ENCODE data around the gene CNR2. TPM values are rescaled to one million over a fixed set of nuclear protein-coding genes. Genes with fewer than 3 reads are reported as not detected.
"Not testable (repeated sequence)": the region's sequence is repeated elsewhere in the genome, so short reads cannot be mapped to it uniquely, and the experiment has no call there.

The CNR2 gene
- total and polyA plus RNA-seq, 2 experiments from 2014 or later = not detected

- H3K27me3 Mint-ChIP-seq (ENCODE audit: insufficient read depth, low read depth, poor library complexity); H3K4me2 ChIP-seq; H3K36me3 ChIP-seq (ENCODE audit: insufficient read depth); H3K27ac ChIP-seq (ENCODE audit: low read depth); H4K20me1 ChIP-seq (replicated peaks; ENCODE audit: insufficient read depth); H3K27me3 ChIP-seq (ENCODE audit: insufficient read depth); H3K4me3 ChIP-seq; H3K9me2 ChIP-seq (ENCODE audit: insufficient read depth); H3K4me1 ChIP-seq (ENCODE audit: insufficient read depth); H2AFZ ChIP-seq; H3K4me3 Mint-ChIP-seq; DNase-seq (ENCODE audit: low spot score); H3F3A ChIP-seq (replicated peaks; ENCODE audit: low read depth); ATAC-seq; H3K27ac Mint-ChIP-seq; H3K4me1 Mint-ChIP-seq; H3K79me2 ChIP-seq (replicated peaks; ENCODE audit: insufficient read depth): not testable (repeated sequence)
- Mint-ChIP-seq H3K9me3 (peaks cover 26% of the 10 kb centered on the region; the same call in 2 of the 3 replicates), H3K36me3 (ENCODE audit: low read depth) (peaks cover 28% of the 10 kb centered on the region; the same call in 2 of the 3 replicates)
Measured at GRCh38 chr1:23847482-23848095, 65.6 kb downstream of the CNR2 start.

GRCh38 chr1:23845163-23845562 lies 68.0 kb downstream of the CNR2 start:
- TF ChIP-seq EZH2phosphoT487 (IDR thresholded peaks at IDR 0.05; ENCODE audit: unreplicated experiment) = no peak
- no peak for TF ChIP-seq REST (IDR thresholded peaks at IDR 0.05; ENCODE audit: unreplicated experiment)
- no peak for TF ChIP-seq EZH2 (IDR thresholded peaks at IDR 0.05; ENCODE audit: low read depth, unreplicated experiment)
- TF ChIP-seq ZNF331 (CRISPR knock-in tag; IDR thresholded peaks at IDR 0.05; ENCODE audit: low read depth) = no peak
- TF ChIP-seq CREB1 (CRISPR knock-in tag; IDR thresholded peaks at IDR 0.05; ENCODE audit: low read depth) = no peak
- Histone ChIP-seq H2AFZ (no peak overlapping the region), H3K27ac (ENCODE audit: low read depth) (no peak overlapping the region), H3K27me3 (ENCODE audit: insufficient read depth) (no peaks in the 10 kb centered on the region), H3K4me3 (no peak overlapping the region), H3K9me2 (ENCODE audit: insufficient read depth) (no peaks in the 10 kb centered on the region), H3K36me3 (ENCODE audit: insufficient read depth) (no peaks in the 10 kb centered on the region; the same call in 1 of the 2 replicates), H4K20me1 (replicated peaks; ENCODE audit: insufficient read depth) (no peaks in the 10 kb centered on the region), H3F3A (replicated peaks; ENCODE audit: low read depth) (no peaks in the 10 kb centered on the region), H3K4me1 (ENCODE audit: insufficient read depth) (no peaks in the 10 kb centered on the region), H3K79me2 (replicated peaks; ENCODE audit: insufficient read depth) (no peaks in the 10 kb centered on the region), H3K4me2 (no peak overlapping the region)
- Mint-ChIP-seq H3K27ac (no peak overlapping the region), H3K4me3 (no peak overlapping the region), H3K4me1 (no peaks in the 10 kb centered on the region), H3K36me3 (ENCODE audit: low read depth) (peaks cover 19% of the 10 kb centered on the region; the same call in 2 of the 3 replicates), H3K27me3 (ENCODE audit: insufficient read depth, low read depth, poor library complexity) (no peaks in the 10 kb centered on the region), H3K9me3 (peaks cover 12% of the 10 kb centered on the region; the same call in 2 of the 3 replicates)
- DNase-seq (ENCODE audit: low spot score) (no peak), ATAC-seq (no peak)

- H3K27ac Mint-ChIP-seq = no peak overlapping the region
- H3K4me3 Mint-ChIP-seq = no peak overlapping the region
- peaks cover 18% of the 10 kb centered on the region; the same call in 2 of the 3 replicates for H3K36me3 Mint-ChIP-seq (ENCODE audit: low read depth)
- Histone ChIP-seq H2AFZ (no peak overlapping the region), H3K27ac (ENCODE audit: low read depth) (no peak overlapping the region), H4K20me1 (replicated peaks; ENCODE audit: insufficient read depth) (no peaks in the 10 kb centered on the region), H3K4me3 (no peak overlapping the region), H3K4me2 (no peak overlapping the region), H3F3A (replicated peaks; ENCODE audit: low read depth) (no peaks in the 10 kb centered on the region), H3K79me2 (replicated peaks; ENCODE audit: insufficient read depth) (no peaks in the 10 kb centered on the region), H3K36me3 (ENCODE audit: insufficient read depth) (no peaks in the 10 kb centered on the region; the same call in 1 of the 2 replicates), H3K4me1 (ENCODE audit: insufficient read depth) (no peaks in the 10 kb centered on the region), H3K27me3 (ENCODE audit: insufficient read depth) (no peaks in the 10 kb centered on the region), H3K9me2 (ENCODE audit: insufficient read depth) (no peaks in the 10 kb centered on the region)
- peaks cover 2% of the 10 kb centered on the region for H3K27me3 Mint-ChIP-seq (ENCODE audit: insufficient read depth, low read depth, poor library complexity)
- peaks cover 12% of the 10 kb centered on the region; the same call in 2 of the 3 replicates for H3K9me3 Mint-ChIP-seq
- no peaks in the 10 kb centered on the region for H3K4me1 Mint-ChIP-seq
- DNase-seq (ENCODE audit: low spot score) = no peak
- ATAC-seq = no peak
- TF ChIP-seq NANOG (IDR thresholded peaks at IDR 0.05; ENCODE audit: borderline replicate concordance) (no peak), STAT1 (IDR thresholded peaks at IDR 0.05; ENCODE audit: unreplicated experiment) (no peak), ETS1 (IDR thresholded peaks at IDR 0.05) (no peak), REST (IDR thresholded peaks at IDR 0.05; ENCODE audit: unreplicated experiment) (no peak), EZH2phosphoT487 (IDR thresholded peaks at IDR 0.05; ENCODE audit: unreplicated experiment) (no peak)
Measured at GRCh38 chr1:23843644-23844043, 69.5 kb downstream of the CNR2 start.

Measured in GM23338 (cell line).